Hematopoietic multipotent progenitor cell treated with erythropoietin and hydrocortisone succinate and interleukin-3 and kit ligand, for 4 days (in vitro differentiated cells): ENCODE results near the gene SRPRB.

ENCODE experiments used
- DNase-seq: peaks from one replicate; pipeline ENCODE4 v3.0.0-alpha.2; 2015

Gene SRPRB, protein sequence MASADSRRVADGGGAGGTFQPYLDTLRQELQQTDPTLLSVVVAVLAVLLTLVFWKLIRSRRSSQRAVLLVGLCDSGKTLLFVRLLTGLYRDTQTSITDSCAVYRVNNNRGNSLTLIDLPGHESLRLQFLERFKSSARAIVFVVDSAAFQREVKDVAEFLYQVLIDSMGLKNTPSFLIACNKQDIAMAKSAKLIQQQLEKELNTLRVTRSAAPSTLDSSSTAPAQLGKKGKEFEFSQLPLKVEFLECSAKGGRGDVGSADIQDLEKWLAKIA

DNA sequence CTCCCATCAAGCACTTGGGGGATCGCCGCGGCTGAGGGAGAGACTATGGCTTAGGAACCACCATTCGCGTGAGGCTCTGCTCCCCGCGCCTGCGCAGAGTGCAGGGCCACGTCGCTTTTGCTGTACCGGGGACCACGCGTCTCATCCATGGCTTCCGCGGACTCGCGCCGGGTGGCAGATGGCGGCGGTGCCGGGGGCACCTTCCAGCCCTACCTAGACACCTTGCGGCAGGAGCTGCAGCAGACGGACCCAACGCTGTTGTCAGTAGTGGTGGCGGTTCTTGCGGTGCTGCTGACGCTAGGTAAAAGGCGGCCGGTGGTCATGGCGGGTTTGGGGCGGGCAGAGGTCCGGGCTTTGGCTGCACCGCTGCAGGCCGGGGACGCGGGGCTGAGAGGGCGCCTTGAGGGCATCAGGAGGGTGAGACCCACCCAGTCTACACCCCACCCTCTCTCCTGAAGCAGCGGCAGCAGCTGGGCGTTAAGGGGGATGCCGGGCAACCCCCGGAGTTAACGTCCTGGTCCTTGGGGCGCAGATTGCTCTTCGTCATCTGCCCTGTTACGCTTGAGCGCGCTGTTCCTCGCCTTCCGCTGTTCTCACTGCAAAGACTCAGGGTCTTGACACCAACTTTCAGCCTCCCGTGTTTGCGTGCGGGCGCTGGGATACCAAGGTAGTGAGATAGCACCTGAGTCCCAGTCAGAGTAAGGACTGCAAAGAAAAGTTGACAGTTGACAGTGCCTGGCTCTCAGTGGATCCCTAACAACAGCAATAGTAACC lies at the start of gene SRPRB:
TSS of gene SRPRB (plus strand) at position 114 of the 774 bp plus-strand sequence. CDS start at position 148, 34 bp downstream.
- peak; percentile 98 for DNase-seq

DNA sequence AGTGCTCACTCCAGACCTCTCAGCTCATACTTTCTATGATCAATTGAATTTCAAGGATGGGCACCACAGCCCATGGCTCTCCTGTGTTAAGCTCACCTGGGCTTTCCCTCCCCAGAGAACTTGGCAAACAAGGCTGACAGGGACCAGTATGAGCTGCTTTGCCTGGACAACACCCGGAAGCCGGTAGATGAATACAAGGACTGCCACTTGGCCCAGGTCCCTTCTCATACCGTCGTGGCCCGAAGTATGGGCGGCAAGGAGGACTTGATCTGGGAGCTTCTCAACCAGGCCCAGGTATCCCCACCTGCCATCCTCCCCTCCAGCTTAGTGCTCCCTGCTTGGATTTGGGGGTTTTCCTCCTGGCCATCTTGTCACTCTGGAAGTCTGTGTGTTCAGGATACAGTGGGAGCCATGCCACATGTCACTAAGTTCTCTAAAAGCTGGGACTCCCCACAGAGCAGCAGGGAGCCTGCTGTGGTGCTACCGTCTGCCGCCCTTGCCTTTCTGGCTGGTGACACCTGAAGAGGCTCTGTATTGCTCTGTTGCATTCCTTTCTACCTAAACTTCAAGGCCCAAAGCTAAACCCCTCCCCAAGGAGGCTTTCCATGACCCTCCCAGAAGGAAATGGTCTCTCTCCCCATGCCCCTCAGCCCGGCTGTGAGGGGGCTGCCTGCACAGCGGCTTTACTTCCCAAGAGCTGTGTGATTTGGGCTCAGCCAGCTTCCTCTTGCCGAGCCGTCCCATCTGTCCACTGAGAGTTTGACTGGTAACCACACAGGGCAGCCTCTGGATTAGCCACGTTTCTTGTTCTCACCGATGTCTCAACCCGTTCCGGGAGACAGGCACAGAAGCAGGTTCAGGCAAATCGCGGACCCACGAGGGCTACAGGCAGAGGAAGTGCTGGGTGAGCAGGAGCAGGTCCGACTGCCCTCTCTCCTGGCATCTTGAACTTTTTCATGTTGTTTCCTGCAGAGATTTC lies 48.6 kb upstream of the SRPRB start:
- DNase-seq: no peak

DNA sequence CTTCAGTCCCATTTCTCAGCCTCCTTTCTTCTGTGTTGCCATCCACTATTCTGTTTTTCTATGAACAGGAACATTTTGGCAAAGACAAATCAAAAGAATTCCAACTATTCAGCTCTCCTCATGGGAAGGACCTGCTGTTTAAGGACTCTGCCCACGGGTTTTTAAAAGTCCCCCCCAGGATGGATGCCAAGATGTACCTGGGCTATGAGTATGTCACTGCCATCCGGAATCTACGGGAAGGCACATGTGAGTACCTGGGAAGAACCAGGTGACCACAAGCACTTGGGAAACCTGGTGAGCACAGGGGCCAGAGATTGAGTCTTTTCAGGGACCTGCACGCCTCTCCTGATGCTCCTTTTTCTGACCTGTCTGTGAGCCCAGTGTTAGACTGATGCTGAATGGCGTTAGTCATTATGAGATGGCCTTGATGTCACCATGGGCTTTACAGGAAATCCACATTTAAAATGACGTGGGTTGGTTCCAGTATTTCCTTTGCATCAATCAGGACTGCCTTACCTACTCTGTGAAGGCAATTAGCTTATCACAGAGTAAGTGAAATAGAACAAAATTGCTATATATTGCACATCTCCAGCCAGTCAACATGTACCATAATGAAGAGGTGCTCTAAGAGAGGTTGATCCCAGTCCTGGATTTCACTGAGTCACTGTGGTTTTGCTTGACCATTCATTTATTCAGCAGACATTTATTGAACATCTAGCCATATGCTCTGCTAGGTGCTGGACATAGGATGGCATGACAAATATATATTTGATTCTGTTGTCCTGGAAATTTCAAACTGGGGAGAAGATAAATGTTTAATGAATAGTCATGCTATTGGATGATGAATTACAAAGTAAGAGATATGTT lies 47.7 kb upstream of the SRPRB start:
- DNase-seq: no peak

DNA sequence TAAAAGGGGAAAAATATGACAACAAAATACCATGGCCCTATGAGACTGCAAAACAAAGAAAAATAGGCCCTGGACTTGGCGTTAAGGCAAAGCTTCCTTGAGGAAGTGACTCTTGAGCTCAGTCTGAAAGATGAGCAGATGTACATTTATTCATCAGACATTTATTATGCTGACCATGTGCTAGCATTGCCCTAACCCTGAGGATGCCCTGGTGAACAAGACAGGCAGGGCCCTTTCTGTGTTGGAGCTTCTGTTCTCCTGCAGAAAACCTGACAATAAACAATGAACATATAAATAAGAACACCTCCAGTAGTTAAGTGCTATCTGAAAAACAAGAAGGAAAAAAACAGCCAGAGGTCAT lies 47.1 kb upstream of the SRPRB start:
- no peak for DNase-seq

DNA sequence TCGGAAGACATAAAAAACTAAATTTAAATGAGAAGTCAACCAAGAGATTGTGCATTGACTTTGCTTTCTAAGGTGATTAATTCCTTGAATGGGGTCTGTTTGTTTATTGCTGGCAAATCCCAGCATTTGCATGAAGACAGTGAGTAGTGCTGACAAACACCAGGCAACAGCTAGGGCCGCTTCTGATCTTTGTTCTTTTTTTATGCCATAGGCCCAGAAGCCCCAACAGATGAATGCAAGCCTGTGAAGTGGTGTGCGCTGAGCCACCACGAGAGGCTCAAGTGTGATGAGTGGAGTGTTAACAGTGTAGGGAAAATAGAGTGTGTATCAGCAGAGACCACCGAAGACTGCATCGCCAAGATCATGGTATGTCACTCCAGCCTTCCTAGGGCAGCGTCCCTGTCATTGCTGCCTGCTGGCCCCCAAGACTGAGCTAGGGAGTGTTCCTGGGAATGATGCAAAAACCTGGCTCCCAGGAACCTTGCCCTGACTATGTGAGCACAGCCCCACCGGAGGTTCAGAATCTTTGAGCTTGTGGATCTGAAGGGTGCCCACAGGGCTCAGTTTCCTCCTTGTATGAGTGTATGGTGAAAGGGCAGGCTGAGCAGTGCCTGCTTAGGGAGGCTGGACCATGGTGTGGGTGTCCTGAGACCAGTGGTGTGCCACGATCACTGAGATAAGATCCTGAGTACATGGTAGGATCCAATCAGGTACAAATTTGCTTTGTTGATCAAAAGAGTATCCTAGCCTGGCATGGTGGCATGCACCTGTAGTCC lies 46.5 kb upstream of the SRPRB start:
- DNase-seq: no peak

DNA sequence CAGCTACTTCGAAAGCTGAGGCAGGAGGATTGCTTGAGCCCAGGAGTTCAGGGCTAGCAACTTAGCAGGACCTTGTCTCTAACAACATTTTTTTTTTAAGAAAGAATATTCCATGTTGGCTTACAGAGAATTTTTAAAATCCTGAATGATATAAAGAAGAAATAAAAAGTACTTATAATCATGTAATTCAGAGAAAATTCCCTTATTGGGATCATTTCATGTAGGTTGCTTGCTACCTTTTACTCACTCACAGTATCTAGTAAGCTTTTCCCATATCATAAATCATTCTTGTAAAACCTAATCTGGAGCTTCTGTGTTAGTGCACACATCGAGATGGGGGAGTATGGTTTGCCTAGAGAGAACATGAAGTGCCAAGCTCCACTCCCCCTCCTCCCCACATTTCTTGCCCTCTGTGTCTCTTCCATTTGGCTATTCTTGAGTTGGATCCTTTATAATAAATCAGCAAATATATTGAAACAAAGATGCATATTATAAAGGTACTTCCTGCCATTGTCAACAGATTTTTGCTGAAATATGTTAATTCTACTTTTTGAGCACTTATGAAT lies 45.8 kb upstream of the SRPRB start:
- DNase-seq: no peak

DNA sequence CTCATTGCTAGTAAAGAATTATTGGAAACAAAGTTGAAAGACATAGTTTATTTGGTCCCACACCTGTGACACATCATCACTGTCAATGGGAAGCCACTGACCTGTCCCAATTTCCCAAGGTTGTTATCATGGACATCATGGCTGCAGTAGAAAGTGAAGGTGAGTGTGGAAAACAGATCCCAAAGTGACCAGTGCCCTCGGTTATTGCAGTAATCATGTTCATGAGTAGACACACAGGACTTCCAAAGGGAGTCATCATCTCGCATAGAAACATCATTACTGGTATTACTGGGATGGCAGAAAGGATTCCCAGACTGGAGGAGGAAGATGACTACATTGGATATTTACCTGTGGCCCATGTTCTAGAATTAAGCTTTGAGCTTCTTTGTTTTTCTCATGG lies 44.7 kb upstream of the SRPRB start:
- no peak for DNase-seq

DNA sequence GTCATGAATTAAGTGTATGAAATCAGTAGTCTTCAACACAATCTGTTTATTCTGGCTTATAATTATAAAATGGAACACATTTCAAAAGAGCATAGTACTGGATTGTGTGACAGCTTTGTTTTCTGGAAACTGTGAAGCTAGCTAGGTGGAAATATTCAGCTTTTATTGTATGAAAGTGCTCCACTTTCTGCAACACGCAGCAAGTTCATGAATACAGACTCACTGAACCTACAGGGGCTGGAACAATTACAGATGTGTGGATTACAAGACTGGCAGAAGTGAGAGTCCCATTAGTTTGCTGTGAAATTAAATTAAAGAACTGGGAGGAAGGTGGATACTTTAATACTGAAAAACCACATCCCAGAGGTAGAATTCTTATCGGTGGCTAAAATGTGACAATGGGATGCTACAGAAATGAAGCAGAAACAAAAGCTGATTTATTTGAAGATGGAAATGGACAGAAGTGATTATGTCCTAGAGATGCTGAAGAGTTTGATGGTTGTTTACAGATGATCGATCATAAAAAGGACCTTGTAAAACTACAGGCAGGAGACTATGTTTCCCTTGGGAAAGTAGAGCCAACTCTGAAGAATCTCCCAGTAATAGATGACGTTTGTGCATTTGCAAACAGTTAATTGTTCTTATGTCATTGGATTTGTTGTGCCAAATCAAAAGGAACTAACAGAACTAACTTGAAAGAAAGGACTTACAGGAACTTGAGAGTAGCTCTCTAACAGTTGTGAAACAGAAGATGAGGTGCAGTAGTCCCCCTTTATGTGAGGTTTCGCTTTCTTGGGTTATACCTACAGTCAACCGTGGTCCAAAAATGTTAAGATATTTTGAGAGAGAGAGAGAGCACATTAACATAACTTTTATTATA lies 43.8 kb upstream of the SRPRB start:
- no peak for DNase-seq

DNA sequence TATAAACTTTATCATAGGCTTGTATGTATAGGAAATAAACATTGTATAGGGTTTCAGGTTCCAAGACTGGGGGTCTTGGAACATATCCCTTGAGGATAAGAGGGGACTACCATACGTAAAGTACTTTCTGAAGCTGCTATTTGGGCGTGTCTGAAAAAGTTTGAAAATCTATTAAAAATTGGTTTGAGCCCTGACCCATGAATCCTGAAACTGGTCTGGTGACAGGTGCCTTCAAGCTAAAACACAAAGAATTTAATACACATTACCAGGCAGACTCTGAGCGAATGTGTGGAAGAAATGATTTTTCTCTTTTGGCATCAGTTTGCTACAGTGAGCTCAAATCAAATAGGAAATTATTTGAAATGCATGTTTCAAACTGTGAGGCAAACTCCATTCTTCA lies 43.1 kb upstream of the SRPRB start:
- DNase-seq: no peak

DNA sequence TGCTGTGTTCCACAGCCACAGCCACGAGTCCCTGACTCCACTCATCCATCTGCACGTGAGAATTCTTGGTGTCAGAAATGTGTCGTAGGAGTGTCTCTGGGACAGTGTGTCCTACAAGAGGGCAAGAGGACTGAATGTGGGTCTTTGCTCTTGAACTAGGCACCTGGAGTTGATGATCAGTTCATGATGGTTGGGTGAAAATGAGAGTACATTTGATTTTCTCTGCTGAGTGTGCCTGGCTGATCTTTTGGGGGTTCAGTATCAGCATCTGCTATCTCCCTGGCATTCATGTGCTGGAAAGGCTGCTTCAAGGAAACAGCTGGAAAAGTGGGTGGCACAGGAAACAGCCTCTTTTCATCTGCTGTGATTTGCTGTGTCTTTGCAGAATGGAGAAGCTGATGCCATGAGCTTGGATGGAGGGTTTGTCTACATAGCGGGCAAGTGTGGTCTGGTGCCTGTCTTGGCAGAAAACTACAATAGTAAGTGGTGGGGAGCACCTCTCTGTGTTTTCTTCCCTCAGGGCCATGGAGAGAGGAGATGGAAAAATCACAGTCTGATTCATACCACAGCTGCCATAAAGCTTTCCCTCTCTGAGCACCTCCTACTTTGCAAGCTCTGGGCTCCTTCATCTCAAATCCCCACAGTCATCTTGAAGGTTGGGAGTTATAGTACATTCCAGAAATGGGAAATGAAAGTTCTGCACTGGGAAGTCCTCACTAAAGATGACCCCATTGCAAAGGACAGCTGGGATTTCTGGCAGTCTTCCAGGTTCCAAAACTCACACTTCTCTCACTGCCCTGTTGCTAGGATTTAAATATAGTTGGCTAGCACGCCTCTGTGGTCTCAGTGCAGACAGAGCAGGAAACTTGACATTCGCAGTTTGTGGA lies 41.6 kb upstream of the SRPRB start:
- DNase-seq: no peak

DNA sequence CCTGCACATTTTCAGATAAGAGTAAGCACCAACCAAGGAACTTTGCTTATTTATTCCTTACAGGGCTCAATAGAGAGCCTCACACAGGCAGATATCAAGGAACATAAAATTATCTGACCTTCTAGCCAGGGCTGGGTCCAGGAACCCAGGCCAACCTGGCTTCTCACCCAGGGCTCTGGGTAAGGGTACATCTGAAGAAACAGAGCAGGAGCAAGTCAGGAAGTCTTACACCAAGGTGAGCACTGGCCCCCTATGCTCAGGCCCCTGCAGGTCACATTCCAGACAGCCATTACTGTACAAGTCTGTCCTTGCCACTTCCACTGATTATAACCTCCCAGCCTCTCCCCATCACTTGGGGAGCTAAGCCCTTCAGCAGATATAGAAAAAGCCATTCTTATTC lies 40.4 kb upstream of the SRPRB start:
- DNase-seq: no peak

DNA sequence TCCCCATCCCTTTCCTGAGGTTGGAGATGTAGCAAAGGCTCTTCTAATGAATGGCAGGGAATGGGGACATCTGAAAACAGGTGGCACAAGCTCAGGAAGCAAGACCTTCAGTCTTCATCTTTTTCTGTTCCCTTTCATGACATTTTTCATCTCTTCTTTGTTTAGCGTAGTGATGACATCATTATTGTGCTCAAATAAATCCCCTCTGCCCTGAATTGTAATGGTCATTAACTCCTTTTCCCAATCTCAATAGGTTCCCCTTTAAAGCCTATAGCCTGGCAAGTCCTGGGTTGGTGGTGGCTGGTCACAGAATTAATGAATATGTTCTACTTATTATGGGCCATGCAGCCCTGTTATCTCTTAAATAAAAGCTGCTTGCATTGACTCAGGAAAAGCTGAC lies 38.0 kb upstream of the SRPRB start:
- DNase-seq: no peak

DNA sequence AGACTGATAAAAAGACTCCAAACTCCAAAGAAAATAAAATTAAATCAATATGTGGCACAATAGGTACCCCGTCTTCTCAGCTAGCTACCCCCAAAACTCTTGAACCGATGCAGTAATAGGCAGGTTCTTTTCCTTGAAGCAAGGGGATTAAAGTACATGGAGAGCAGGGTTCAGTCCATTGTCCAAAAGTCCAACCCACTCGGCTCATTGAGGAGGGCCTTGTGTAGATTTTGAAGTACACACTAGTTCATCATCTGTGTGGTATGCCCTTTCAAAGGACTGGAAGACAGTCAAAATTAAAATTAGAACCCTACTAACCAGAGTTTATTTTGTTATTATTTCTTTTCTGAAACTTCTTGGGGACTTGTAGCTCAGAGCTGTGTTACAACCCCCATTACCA lies 36.1 kb upstream of the SRPRB start:
- no peak for DNase-seq

DNA sequence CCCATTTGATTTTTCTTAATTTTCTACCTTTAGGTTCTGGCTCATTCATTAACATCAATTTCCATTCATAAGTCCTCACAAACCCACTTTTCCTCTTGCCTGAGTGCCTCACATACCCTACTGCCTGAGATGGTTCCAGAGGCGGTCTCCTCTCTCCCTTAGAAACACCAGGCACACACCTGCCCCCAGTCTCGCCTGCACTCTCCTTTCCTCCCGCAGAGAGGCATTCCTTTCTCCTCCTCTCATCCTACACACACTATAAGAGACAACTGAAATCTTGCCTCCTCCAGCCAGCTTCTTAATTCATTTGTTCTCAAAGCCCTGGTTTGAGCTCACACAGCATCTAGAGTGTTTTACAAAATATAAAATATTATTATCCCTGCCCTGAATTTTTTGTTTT lies 31.9 kb upstream of the SRPRB start:
- no peak for DNase-seq

DNA sequence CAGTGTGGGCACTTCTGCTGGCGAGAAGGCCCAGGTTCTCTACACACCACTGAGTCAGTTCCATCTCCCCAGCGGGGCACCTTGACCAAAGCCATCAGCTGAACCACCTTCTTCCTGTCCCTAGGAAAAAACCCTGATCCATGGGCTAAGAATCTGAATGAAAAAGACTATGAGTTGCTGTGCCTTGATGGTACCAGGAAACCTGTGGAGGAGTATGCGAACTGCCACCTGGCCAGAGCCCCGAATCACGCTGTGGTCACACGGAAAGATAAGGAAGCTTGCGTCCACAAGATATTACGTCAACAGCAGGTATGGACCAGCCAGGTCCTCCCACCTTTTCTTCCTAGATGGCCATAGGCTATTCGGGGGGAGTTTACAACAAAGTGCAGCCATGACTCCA lies 30.3 kb upstream of the SRPRB start:
- no peak for DNase-seq

DNA sequence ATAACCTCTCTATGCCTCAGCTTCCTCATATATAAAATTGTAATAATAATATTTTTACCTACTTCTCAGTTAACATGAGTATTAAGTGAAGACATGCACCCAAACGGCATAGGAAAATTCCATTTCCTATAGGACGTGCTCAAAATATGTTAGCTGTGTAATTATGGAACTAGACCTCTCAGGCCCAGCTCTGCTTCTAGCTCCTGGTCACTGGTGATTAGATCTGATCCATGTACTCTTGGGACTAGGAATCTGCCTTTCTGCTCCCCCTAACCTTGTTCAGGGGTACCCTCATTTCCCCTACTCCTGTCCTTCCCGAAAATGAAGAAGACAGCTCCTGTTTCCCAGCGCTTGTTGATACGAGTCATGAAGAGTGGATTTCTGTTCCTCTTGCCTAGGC lies 29.8 kb upstream of the SRPRB start:
- DNase-seq: no peak

DNA sequence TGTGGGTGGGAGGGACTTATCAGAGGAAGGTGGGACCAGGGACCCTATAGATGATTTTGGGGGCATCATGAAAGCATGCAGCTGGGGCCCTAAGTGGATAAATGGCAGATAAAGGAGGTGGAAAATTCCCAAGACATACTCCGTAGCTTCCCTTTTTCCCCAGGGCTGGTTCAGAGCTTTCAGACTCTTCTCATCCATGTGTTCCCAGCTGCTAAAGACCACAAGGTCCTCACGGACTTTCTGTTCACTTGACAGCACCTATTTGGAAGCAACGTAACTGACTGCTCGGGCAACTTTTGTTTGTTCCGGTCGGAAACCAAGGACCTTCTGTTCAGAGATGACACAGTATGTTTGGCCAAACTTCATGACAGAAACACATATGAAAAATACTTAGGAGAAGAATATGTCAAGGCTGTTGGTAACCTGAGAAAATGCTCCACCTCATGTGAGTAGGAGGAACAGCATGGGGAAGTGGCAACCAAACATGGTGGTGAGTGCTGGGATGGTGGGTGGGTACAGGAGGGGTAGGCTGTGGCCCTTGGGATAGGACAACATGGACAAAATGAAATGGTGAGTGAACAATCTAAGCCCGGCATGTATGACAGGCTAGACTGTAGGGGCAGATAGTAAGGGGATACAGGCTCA lies 28.7 kb upstream of the SRPRB start:
- no peak for DNase-seq

DNA sequence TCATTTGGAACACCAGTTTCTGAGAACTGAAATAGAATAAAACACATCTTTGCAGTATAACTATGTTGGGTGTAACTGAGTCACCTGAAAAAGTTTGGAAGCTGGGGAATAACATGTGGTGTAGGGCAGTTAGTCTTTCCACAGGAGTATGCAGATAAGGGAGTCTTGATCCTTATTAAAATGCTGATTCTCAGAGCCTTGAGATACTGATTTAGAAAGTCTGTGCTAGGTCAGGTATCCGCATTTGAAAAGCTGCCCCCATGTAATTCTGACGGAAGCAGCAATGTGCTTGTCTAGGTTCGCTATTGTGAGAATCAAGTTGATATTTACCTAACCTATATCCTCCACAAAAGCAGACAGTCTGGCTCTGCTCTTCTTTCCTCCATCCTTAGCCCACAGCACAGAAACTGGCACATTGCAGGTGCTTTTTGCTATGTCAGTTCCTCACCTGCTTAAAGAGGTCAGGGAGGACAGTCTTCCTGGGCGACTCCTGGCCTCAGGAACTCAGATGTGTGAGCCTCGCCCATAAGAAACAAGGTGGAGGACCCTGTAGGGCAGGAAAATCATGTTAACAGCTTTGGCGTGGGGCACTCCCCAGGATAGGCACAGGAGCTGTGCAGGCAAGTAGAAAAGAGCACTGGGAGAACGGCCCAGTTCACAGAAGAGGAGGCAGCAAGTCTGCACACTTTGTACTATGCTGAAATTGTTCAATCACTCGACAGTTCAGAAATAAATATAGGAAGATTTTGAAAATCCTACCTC lies 27.6 kb upstream of the SRPRB start:
- DNase-seq: no peak
